A673 (cell line): ENCODE data around the gene ELOB.

Source experiments
- EZH2 ChIP-seq: fragments of 200-600 bp; sonication (generic); IDR thresholded peaks from 2 replicates; pipeline ENCODE4 v1.6.1; 2017; ENCODE audit warnings: borderline replicate concordance, low read depth, mild to moderate bottlenecking, mixed read lengths, antibody characterized with exemption, low read length; ENCODE audit not compliant: poor library complexity, severe bottlenecking
- TF ChIP-seq, protein P1 (sequence below): fragments of 300-800, 200-600 bp; sonication (generic); conservative IDR thresholded peaks from 2 replicates; pipeline ENCODE4 v1.5.1; 2017; ENCODE audit warnings: low read depth, mild to moderate bottlenecking, antibody characterized with exemption, low read length, moderate library complexity, mixed read lengths

DNA sequence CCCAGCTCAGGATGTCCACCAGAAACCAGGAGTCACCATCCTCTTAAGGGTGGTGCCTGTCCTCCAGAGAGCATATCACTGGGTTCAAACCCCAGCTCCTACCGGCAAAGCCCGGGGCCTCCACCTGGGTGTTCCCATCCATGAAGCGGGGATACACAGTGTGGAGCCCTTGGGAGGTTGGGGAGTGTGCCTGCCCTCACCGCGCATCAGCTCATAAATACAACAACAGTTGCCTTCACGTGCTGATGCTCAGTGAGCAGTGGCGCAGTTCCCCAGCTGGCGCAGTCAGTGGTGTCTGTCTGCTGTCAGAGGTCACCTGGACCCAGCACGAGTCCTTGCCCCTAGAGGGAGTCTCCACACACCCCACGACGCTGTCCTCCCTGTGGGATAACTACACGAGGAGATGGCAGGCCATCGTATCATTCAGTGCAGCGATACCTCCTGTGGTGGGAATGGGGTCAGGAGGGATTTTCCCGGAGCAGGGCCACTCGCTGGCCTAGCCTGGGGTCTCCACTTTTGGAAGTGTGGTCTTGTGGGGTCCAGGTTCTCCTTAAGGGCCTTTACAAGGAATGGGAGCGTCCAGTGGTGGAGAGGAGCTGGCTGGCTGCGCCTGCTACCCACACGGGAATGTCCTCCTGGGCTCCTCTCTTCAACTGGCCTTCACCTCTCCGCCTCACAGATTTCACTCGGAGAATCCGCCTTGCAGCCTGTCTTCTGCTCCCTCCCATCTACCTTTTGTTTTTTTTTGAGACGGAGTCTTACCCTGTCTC is 2.3 kb upstream of the ELOB start:
- TF ChIP-seq, protein P1, sequence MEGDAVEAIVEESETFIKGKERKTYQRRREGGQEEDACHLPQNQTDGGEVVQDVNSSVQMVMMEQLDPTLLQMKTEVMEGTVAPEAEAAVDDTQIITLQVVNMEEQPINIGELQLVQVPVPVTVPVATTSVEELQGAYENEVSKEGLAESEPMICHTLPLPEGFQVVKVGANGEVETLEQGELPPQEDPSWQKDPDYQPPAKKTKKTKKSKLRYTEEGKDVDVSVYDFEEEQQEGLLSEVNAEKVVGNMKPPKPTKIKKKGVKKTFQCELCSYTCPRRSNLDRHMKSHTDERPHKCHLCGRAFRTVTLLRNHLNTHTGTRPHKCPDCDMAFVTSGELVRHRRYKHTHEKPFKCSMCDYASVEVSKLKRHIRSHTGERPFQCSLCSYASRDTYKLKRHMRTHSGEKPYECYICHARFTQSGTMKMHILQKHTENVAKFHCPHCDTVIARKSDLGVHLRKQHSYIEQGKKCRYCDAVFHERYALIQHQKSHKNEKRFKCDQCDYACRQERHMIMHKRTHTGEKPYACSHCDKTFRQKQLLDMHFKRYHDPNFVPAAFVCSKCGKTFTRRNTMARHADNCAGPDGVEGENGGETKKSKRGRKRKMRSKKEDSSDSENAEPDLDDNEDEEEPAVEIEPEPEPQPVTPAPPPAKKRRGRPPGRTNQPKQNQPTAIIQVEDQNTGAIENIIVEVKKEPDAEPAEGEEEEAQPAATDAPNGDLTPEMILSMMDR = no peak
- TF ChIP-seq EZH2 = no peak
